Endothelial cell (in vitro differentiated cells): Measurements from ENCODE around the gene FLOT1. TPM values are rescaled to one million over a fixed set of nuclear protein-coding genes. Genes with fewer than 3 reads are reported as not detected.
A peak's percentile ranks its signal among the peaks of the same experiment; 100 is the strongest.

Experiments used
- DNase-seq: peaks from one replicate; pipeline ENCODE4 v3.0.0; 2021; ENCODE audit warnings: low spot score
- H3K27ac Mint-ChIP-seq: one replicate; pipeline ENCODE4 v1.8.0; 2021; ENCODE audit warnings: mixed read lengths, inconsistent platforms; ENCODE audit not compliant: unreplicated experiment
- H3K27me3 Mint-ChIP-seq: one replicate; pipeline ENCODE4 v1.8.0; 2021; ENCODE audit warnings: mild to moderate bottlenecking, moderate library complexity, mixed read lengths, inconsistent platforms; ENCODE audit not compliant: unreplicated experiment
- H3K36me3 Mint-ChIP-seq: one replicate; pipeline ENCODE4 v1.8.0; 2021; ENCODE audit warnings: mild to moderate bottlenecking, low read depth, mixed read lengths, inconsistent platforms; ENCODE audit not compliant: unreplicated experiment
- H3K4me1 Mint-ChIP-seq: one replicate; pipeline ENCODE4 v1.8.0; 2021; ENCODE audit warnings: mild to moderate bottlenecking, mixed read lengths, inconsistent platforms; ENCODE audit not compliant: unreplicated experiment
- H3K4me3 Mint-ChIP-seq: one replicate; pipeline ENCODE4 v1.8.0; 2021; ENCODE audit warnings: mild to moderate bottlenecking, mixed read lengths, inconsistent platforms; ENCODE audit not compliant: unreplicated experiment
- H3K9me3 Mint-ChIP-seq: one replicate; pipeline ENCODE4 v1.8.0; 2021; ENCODE audit warnings: mixed read lengths, inconsistent platforms; ENCODE audit not compliant: unreplicated experiment
- total RNA-seq: library from RNA; stranded (reverse); fragmentation: NEBNext Ultra II Directional; extraction: Animal tissue kit (Norgen Biotek cat#: 25700); gene quantifications from one replicate; pipeline ENCODE4 v1.2.1, GENCODE V29; 2021; ENCODE audit not compliant: unreplicated experiment
- TF ChIP-seq, protein P1 (sequence below): fragments of 200-600 bp; sonication (generic); IDR thresholded peaks from one replicate; pipeline ENCODE4 v1.5.0; 2021; ENCODE audit warnings: antibody characterized with exemption; ENCODE audit not compliant: unreplicated experiment

The FLOT1 gene
- total RNA-seq, 1 donor from 2014 or later: 136 TPM

DNA sequence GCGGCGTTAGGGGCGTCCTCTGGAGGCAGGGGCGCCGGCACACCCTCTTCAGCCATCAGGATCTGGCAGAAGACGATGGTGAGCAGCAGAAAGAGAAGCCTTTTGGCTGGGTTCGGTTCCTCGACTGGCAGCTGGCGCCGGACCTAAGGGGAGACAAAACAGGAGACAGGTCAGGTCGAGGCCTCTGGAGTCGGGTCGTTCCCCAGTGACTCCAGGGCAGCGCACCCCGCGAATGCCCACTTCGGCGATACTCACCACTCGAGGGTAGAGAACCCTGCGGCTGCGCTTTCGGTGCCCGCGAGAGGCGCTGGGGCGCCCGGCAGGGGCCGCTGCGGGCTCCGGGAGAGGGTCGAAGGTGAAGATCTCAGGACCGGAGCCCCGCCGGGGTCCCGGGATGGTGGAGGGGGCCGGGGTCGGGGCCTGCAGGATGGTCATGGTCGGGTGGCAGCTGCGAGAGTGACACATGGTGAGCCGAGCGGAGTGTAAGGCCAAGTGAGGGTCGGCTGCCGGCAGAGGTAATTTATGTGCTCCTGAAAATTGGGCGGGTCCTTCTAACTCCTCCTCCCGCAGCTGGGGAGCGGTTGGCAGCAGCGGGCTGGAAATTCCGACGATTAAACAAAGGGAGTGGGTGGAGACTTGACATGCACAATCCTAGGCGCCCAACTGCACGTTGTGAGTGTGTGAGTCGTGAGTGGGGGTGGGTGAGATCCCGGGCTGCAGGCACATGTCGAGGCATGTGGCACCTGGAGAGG, 1.7 kb upstream of the FLOT1 start, which contains the start of gene IER3:
Gene IER3, minus strand, starts transcription at position 494 of the 752 bp plus-strand sequence. Its CDS starts 29 bp downstream, at position 465.
- TF ChIP-seq, protein P1, sequence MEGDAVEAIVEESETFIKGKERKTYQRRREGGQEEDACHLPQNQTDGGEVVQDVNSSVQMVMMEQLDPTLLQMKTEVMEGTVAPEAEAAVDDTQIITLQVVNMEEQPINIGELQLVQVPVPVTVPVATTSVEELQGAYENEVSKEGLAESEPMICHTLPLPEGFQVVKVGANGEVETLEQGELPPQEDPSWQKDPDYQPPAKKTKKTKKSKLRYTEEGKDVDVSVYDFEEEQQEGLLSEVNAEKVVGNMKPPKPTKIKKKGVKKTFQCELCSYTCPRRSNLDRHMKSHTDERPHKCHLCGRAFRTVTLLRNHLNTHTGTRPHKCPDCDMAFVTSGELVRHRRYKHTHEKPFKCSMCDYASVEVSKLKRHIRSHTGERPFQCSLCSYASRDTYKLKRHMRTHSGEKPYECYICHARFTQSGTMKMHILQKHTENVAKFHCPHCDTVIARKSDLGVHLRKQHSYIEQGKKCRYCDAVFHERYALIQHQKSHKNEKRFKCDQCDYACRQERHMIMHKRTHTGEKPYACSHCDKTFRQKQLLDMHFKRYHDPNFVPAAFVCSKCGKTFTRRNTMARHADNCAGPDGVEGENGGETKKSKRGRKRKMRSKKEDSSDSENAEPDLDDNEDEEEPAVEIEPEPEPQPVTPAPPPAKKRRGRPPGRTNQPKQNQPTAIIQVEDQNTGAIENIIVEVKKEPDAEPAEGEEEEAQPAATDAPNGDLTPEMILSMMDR: no peak
- peak; percentile 75 for DNase-seq
- peak within 1 kb of the TSS; percentile 89 for H3K4me3 Mint-ChIP-seq
- H3K9me3 Mint-ChIP-seq: no peaks in the 10 kb centered on the region
- H3K27ac Mint-ChIP-seq: peak within 1 kb of the TSS; percentile 77
- H3K4me1 Mint-ChIP-seq: peaks cover 45% of the 10 kb centered on the region
- no peaks in the 10 kb centered on the region for H3K27me3 Mint-ChIP-seq
- peaks cover 19% of the 10 kb centered on the region for H3K36me3 Mint-ChIP-seq

DNA sequence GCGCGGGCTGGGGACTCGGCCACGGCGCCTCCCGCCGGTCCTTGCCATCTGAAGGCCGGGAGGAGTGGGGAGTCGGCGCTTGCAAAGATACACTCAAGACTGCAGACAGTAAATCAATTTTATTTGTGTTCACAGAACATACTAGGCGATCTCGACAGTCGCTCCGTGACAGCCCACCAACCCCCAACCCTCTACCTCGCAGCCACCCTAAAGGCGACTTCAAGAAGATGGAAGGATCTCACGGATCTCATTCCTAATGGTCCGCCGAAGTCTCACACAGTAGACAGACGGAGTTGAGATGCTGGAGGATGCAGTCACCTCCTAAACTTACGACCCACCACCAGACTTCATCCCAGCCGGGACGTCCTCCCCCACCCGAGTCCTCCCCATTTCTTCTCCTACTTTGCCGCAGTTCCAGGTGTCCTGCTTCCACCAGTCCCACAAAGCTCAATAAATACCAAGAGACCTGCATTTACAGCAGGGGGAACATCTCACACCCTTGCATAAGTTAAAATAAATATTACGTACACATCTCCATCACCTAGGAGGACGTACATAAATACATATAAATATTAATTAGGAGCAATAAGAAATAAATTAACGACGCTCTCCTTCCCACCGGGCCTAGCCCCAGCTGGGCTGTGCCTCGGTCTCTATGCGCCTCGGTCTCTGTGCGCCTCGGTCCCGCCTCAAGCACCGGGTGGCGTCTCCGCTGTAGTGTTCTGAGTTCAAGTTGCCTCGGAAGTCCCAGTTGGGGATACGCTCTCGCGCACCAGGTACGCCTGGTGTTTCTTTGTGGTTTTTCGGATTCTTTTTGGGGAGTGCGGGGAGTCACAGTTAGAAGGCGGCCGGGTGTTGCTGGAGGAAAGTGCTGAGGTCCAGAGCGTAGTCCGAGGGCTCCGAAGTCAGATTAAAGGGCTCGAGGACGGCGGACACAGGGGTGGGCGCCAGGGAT, 889 bp upstream of the FLOT1 start:
- DNase-seq: peak; percentile 21
- Mint-ChIP-seq H3K4me1 (peaks cover 40% of the 10 kb centered on the region), H3K27ac (peak overlapping the region; percentile 77), H3K27me3 (no peaks in the 10 kb centered on the region), H3K4me3 (peak overlapping the region; percentile 89), H3K9me3 (no peaks in the 10 kb centered on the region), H3K36me3 (peaks cover 26% of the 10 kb centered on the region)
- TF ChIP-seq, protein P1: no peak

DNA sequence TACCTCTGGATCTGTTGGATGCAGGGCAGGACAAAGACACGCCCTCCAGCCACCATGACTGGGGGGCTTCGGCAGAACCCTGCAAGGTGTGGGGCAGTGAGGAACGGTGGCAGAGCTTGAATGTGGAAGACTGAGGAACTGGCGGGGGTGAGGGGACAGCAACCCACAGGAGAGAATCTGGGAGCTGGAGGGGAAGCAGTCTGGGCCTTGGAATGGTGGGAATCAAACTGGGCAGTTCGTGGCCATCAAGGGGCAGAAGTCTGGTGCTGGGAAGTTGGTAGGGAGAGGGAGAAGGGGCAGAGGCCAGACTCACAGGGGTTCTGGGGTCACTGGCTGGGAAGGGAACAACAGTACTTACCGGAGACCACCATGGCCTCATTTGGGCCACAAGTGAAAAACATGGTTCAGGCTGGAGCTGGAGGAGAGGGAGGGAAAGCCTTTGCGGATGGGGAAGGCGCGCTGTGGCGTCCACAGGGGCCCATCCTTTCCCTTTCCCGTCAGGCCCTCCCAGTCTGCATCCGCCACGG, 635 bp downstream of the FLOT1 start:
- H3K4me3 Mint-ChIP-seq: peak overlapping the region; percentile 98
- DNase-seq: no peak
- peaks cover 35% of the 10 kb centered on the region for H3K36me3 Mint-ChIP-seq
- H3K4me1 Mint-ChIP-seq: peaks cover 37% of the 10 kb centered on the region
- H3K27ac Mint-ChIP-seq: peak overlapping the region; percentile 94
- peaks cover under 1% of the 10 kb centered on the region for H3K27me3 Mint-ChIP-seq
- H3K9me3 Mint-ChIP-seq: no peaks in the 10 kb centered on the region
- TF ChIP-seq, protein P1: no peak

DNA sequence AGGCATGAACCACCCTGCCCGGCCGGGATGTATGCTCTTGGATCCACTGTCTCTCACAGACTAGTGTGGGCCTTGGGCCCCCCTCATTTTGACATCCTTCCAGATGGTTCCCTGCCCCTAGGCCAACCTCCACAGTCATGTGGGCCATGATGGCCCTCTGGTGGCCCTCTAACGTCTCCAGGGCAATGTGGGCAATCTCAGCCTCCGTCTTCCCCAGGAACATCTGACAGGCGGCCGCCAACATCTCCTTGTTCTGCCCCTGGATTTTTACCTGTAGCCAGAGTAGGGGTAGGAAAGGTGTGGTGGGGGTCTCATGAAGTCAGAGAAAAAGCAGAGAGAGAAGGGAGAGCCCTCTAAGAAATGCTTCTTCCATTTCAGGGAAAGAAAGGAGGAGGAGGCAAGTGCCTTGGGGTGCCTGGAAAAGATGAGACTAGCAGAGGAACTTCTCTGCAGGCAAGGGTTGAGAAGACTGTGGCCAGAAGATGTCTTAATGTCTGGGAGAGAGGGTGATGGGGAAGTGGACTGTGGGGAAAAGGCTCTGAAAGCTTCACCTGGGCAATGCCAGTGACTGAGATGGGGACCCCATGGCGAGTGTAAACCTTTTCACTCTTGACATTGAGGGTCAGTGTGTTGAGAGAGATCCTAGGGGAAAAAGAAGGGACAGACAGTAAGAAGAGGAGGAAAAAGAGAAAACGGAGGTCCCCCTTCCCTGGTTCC, 1.3 kb downstream of the FLOT1 start:
- DNase-seq: no peak
- peak overlapping the region; percentile 94 for H3K27ac Mint-ChIP-seq
- peaks cover 38% of the 10 kb centered on the region for H3K4me1 Mint-ChIP-seq
- peak overlapping the region; percentile 98 for H3K4me3 Mint-ChIP-seq
- H3K9me3 Mint-ChIP-seq: no peaks in the 10 kb centered on the region
- H3K27me3 Mint-ChIP-seq: peaks cover 3% of the 10 kb centered on the region
- peaks cover 37% of the 10 kb centered on the region for H3K36me3 Mint-ChIP-seq
- TF ChIP-seq, protein P1: no peak
